Measurements from ENCODE around the gene AGBL5. TPM values are rescaled to one million over a fixed set of nuclear protein-coding genes. Genes with fewer than 3 reads are reported as not detected.

AGBL5 gene, protein sequence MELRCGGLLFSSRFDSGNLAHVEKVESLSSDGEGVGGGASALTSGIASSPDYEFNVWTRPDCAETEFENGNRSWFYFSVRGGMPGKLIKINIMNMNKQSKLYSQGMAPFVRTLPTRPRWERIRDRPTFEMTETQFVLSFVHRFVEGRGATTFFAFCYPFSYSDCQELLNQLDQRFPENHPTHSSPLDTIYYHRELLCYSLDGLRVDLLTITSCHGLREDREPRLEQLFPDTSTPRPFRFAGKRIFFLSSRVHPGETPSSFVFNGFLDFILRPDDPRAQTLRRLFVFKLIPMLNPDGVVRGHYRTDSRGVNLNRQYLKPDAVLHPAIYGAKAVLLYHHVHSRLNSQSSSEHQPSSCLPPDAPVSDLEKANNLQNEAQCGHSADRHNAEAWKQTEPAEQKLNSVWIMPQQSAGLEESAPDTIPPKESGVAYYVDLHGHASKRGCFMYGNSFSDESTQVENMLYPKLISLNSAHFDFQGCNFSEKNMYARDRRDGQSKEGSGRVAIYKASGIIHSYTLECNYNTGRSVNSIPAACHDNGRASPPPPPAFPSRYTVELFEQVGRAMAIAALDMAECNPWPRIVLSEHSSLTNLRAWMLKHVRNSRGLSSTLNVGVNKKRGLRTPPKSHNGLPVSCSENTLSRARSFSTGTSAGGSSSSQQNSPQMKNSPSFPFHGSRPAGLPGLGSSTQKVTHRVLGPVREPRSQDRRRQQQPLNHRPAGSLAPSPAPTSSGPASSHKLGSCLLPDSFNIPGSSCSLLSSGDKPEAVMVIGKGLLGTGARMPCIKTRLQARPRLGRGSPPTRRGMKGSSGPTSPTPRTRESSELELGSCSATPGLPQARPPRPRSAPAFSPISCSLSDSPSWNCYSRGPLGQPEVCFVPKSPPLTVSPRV
- total RNA-seq (17.5 and 18.7 TPM in 2 replicates), polyA plus RNA-seq (9.4 and 10.0 TPM in 2 replicates), polyA minus RNA-seq (6.9 and 8.3 TPM in 2 replicates)
- total RNA-seq (2013) = 8.2 TPM

DNA sequence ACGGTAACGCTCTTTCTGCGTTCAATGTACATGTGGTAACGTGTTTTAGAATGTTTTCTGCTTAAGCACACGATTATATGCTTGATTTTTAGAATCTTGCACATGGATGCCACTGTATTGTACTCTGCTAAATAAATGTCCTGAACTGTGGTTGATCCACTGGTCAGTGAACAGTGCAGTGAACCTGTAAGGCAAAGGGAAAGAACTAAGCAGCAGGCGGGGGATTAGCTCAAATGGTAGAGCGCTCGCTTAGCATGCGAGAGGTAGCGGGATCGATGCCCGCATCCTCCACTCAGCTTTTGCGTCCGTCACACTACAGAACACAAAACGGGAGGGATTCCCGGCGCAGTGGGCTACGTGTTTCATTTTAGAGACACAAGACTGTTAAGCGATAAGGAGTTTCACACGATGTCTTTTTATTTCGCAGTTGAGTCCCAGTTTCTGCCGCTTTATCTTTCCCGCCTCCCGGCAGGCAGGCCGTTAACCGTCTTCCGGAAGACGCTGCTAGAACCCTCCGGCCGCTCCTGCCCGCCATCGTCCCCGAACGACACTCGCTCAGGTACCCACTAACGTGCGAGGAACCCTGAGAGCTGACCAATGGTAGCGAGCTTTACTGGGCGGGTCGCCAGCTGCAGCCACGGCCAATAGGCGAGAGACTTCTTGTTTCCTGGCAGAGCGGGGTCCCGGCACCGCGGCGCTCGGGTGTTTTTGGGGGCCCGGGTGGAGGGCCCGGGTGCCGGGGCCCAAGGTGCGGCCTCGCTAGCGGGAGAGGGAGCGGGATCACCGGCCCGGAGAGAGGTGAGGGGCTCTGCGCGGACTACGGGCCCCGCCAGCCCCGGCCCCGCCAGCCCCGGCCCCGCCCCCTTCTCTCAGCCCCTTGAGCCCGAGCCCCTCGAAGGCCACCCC, at the start of gene AGBL5:
Gene AGBL5 (plus strand): TSS at position 673 of the 906 bp plus-strand sequence. CDS start 1,291 bp downstream, outside the sequence.
- peak within 1 kb of the TSS; percentile 91 for H2AFZ ChIP-seq (ENCODE audit: insufficient read depth, low read depth, low read length, poor library complexity, severe bottlenecking)
- peaks cover 4 to 15% of the 10 kb centered on the region in 2 donors for H3K4me1 ChIP-seq (ENCODE audit: control insufficient read depth in 2 of 2, insufficient read depth in 2 of 2, low read length in 2 of 2)
- Mint-ChIP-seq H3K27ac (peak within 1 kb of the TSS; percentile 100), H3K9me3 (ENCODE audit: insufficient read depth) (no peaks in the 10 kb centered on the region), H3K4me1 (peaks cover 17% of the 10 kb centered on the region), H3K4me3 (peak within 1 kb of the TSS; percentile 95), H3K27me3 (peaks cover 7% of the 10 kb centered on the region)
- H3K36me3 ChIP-seq (replicated peaks in 1 of 2; ENCODE audit: control extremely low read depth in 1 of 2, control insufficient read depth in 1 of 2, extremely low read depth in 1 of 2, insufficient read depth in 2 of 2, low read length in 1 of 2) = peaks cover 0 to 18% of the 10 kb centered on the region in 2 experiments
- TF ChIP-seq, protein P1, sequence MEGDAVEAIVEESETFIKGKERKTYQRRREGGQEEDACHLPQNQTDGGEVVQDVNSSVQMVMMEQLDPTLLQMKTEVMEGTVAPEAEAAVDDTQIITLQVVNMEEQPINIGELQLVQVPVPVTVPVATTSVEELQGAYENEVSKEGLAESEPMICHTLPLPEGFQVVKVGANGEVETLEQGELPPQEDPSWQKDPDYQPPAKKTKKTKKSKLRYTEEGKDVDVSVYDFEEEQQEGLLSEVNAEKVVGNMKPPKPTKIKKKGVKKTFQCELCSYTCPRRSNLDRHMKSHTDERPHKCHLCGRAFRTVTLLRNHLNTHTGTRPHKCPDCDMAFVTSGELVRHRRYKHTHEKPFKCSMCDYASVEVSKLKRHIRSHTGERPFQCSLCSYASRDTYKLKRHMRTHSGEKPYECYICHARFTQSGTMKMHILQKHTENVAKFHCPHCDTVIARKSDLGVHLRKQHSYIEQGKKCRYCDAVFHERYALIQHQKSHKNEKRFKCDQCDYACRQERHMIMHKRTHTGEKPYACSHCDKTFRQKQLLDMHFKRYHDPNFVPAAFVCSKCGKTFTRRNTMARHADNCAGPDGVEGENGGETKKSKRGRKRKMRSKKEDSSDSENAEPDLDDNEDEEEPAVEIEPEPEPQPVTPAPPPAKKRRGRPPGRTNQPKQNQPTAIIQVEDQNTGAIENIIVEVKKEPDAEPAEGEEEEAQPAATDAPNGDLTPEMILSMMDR (IDR thresholded peaks at IDR 0.05) = no peak
- TF ChIP-seq EZH2 (IDR thresholded peaks at IDR 0.05; ENCODE audit: borderline replicate concordance, insufficient read depth, low read depth, low read length, poor library complexity, severe bottlenecking) = no peak
- H3K9ac ChIP-seq (ENCODE audit: low read length) = peak within 1 kb of the TSS; percentile 74
- no peaks in the 10 kb centered on the region for H4K20me1 ChIP-seq (ENCODE audit: control insufficient read depth, insufficient read depth, low read length, poor library complexity, severe bottlenecking)
- H3K27ac ChIP-seq (ENCODE audit: low read length in 2 of 2) = peak within 1 kb of the TSS; percentile 72 to 80
- WGBS (ENCODE audit: insufficient coverage) = under 1% methylated on average over 65 of the region's 67 CpGs
- H3K9me3 ChIP-seq (ENCODE audit: control extremely low read depth in 1 of 3, control insufficient read depth in 2 of 3, insufficient read depth in 1 of 3, low read length in 2 of 3) = no peaks in the 10 kb centered on the region
- intact Hi-C loops (cut with micrococcal nuclease) = loop anchor here (1.0 kb wide), 10 partner anchors 9 to 319 kb away; partner anchors contain the start of genes ATRAID, EIF2B4, KHK and OST4
- H3K27me3 ChIP-seq (replicated peaks in 1 of 4; ENCODE audit: control extremely low read depth in 1 of 4, control insufficient read depth in 3 of 4, insufficient read depth in 4 of 4, low read length in 3 of 4) = no peaks in the 10 kb centered on the region
- CTCF ChIA-PET = interaction anchor here (0.6 to 3.7 kb wide), 21 partner anchors 8 to 227 kb away, joined by 3 to 27 read pairs (median 3); partner anchors contain the start of genes KHK, OST4 and TMEM214
- no peaks in the 10 kb centered on the region for H3K79me2 ChIP-seq (ENCODE audit: control insufficient read depth, insufficient read depth, low read length)
- H3K4me3 ChIP-seq (ENCODE audit: control extremely low read depth in 1 of 5, extremely low read depth in 1 of 5, insufficient read depth in 1 of 5, low read depth in 2 of 5, low read length in 4 of 5) = peak within 1 kb of the TSS; percentile 57 to 94 (median 81)
- DNase-seq (peak; percentile 98), ATAC-seq (ENCODE audit: low read depth) (peak; percentile 71)
- peak within 1 kb of the TSS; percentile 94 for H3K4me2 ChIP-seq (replicated peaks; ENCODE audit: low read depth, low read length, poor library complexity, severe bottlenecking)
- POLR2A ChIA-PET = interaction anchor here (0.6 to 4.2 kb wide), 15 partner anchors 9 to 399 kb away, joined by 3 to 48 read pairs (median 4); partner anchors contain the start of genes ATRAID, EMILIN1, NRBP1 and OST4
